GM19099 (cell line): Measurements from ENCODE around the gene RGMA.

Source experiments
- POLR2A ChIP-seq: IDR thresholded peaks from 3 replicates; pipeline ENCODE4 v1.6.1; 2011; ENCODE audit warnings: low read depth; ENCODE audit not compliant: insufficient read length; ENCODE audit errors: extremely low read depth

The RGMA gene

DNA sequence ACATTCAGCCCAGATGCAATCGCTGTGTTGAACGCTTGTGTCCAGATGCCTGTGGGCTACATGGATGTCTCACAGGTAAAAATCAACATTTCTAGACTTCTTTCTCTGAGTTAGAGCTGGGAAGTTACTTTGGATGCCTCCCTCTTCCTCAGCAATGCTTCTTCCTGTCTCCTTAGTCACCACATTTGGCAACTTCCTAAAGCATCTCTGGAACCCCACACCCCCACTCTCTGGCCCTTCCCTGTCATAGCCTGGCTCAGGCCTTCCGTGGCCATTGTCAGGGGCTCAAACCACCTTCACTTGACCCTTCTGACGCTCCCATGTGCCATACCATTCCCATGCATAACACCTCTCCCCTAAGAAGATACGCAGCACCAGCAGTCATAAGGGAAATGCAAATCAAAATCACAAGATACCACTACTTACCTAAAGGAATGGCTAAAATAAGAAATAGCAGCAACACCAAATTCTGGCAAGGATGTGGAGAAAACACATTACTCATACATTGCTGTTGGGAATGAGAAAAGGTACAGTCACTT, 21.6 kb upstream of the RGMA start:
- no peak for TF ChIP-seq POLR2A

DNA sequence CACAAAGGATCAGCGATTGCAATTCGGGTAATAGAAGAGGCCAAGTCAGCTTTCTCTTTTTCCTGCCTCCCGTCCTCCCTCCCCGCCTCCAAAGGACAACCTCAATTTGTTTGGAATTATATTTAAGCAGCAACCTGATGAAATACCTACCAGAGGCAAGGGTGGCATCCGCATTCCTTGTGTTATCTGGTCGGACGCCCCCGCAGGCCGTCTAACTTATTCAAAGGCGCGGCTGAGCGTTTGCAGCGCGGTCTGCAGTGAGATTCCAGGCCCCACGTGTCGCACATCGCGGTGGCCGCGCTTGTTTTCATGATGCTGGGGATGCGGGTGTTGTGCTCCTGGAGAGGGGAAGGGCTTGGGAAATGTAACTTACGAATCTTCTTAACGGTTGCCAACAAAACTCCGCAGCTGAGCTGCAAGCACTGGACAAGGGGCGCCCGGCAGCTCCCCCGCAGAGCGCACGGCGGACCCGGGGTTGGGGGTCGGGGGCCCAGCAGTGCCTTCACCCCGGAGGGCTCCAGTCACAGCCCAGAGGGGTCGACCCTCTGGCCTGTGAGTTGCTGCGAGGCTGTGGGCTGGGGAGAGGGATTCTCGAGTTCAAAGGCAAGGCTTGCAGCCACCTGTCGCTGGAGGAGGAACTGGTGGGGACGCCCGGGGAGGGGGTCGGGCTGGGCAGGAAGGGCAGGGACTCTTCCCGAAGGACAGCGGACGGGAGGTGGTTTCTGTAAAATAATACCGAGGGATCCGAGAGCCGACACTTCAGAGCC, 20.5 kb upstream of the RGMA start:
- TF ChIP-seq POLR2A: no peak

DNA sequence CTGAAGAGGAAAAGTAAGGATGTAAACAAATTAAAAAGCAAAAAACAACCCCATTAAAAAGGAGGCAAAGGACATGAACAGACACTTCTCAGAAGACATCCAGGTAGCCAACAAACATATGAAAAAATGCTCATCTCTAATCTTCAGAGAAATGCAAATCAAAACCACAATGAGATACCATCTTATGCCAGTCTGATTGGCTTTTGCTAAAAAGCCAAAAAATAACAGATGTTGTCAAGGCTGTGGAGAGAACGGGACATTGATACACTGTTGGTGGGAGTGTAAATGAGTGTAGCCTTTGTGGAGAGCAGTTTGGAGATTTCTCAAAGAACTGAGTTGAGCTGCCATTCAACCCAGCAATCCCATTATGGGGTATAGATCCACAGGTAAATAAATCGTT, 18.6 kb upstream of the RGMA start:
- no peak for TF ChIP-seq POLR2A

DNA sequence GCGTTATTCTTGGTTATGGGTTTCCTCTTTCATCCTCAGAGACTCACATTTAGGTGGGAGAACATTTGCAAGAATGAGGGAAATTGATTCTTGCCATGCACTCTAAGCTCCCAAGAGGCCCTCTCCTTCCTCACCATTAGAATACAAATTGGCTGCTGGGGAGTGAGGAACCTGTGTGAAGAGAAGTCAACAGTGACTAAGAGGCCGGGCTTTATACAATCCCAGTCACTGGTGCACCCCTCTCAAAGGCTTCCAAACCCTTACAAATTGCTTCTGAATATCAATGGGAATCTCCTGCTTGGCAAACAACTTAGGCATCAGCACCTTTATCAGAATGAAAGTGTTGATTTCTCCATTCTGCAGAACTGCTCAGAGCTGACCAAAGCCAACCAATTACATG, 16.5 kb upstream of the RGMA start:
- no peak for TF ChIP-seq POLR2A

DNA sequence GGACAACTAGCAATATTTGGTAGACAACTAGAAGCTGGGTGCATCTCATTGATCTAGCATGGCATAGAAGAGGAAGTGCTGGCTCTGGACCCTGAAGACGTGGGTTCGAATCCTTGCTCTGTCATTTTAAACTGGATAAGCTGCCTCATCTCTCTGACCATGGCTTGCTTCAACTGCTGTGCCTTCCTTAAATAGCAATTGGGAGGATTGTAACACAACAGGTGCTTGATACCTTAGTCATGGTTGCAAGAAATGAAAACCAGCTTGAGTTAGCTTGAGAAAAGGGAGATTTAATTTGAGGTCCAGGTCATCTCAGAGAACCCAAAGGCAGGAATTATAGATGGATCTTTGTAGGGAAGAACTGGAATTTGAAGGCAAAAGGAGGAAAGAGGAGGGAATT, 14.8 kb upstream of the RGMA start:
- TF ChIP-seq POLR2A: no peak

DNA sequence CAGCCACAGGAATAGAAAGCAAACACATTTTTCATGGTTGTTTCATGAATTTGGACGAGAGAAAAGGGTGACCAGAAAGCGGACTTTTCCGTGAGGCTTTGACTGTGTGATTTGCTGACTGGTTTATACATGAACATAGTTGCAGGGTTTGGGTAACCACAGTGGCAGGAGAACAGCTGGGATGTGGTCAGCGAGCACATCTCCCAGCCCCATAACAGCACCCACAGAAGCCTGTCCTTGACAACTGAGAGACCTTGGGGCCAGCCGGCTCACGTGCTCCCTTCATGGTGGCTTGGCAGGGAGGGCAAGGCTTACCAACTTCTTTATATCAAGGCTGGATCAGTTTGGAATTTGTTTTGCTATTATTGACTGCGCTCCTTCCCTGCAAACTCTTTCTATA, 13.2 kb upstream of the RGMA start:
- TF ChIP-seq POLR2A: no peak

DNA sequence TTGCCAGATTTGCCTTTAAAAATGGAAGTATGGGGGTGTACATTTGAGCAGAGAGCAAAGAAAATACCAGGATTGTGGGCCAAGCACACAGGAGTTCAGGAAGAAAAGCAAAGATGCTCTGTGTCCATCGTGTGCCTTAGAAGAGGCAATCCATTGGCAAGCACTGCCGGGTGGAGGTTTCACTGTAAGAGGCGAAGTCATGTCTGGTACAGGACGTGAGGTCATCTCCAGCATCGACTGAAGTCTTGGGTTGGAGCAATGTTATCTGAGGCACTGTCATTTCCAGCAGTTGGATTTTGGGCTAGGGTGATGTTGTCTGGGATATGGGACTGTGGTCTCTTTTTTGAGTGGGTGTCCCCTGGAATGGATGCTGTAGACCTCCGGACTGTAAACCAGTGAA, 4.8 kb upstream of the RGMA start:
- no peak for TF ChIP-seq POLR2A

DNA sequence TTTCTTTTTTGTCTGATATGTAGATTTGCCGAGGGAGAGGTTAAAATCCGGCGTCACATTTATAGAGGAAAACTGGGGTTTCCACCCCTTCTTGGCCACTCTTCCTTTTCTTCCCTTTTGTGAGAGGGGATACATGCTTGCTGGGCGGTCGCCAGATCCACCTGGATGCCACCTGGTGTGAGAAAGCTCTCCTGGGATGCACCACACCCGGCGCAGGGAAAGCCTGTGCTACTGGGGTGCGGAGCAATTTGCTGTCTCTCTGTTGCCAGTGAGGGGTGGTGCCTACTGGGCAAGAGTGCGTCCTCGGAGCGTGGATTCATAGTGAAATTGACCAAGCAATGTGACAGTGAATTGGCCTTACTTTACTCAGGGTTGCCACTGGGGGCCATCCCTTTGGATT, 2.5 kb upstream of the RGMA start:
- TF ChIP-seq POLR2A: no peak

DNA sequence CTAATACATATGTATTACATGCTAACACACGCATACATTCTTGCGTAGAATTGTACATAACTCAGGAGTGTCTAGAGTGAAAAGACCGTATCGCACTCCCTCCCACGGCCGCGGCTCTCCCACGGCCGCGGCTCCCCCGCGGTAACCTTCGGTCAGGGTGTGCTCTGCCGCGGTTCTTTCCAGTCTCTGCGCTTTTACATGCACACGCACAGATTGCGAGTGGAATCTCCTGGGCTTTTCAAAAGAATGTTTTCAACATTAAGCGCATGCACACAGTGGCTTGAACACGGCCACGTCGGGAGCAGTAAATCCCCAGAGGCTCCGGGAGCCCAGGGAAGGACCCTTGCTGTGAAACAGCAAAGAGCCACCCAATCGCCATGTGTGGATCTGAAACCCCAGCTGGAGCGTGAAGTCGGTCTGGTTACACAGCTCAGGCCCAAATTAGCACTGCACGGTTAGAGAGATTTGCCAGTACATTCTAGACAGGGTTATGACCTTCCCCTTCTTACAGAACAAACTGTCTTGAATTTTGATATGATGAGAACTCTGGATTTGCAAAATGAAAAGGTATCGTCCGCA, 805 bp upstream of the RGMA start:
- TF ChIP-seq POLR2A: no peak

DNA sequence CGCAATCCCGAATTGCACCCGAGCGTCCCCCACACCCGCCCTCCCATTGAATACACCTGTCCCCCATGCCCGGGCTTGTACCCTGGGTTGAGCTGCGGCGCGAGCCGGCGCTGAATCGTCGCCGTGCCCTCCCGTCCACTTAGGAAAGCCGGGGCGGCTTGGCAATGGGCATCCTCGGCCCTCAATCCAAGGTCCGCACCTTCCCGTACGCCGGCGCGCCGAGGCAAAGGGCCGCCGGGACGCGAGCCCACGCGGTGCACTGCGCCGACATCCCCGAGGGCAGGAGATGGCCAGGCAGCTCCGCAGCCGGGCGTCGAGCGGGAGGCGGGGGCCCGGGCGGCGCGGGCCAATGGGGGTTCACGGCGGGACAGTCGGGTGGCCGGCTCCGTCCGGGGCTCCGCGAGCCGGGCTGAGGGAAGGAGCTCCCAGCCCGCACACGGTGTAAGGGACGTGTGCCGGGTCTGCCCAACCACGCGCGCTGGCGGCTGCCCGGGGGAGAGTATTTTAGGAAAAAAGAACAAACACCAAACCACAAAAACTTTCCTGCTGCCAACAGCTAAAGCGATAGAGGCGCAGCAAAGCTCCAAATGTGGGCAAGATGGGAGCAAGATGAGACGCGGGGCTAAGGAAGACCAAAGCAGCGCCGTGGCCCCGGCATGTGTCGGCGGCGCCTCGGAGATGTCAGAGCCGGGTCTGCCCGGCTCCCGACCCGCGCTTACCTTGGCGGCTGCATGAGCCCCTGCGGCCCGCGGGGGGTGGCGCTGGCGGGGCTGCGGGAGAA, 621 bp downstream of the RGMA start:
- TF ChIP-seq POLR2A: no peak

DNA sequence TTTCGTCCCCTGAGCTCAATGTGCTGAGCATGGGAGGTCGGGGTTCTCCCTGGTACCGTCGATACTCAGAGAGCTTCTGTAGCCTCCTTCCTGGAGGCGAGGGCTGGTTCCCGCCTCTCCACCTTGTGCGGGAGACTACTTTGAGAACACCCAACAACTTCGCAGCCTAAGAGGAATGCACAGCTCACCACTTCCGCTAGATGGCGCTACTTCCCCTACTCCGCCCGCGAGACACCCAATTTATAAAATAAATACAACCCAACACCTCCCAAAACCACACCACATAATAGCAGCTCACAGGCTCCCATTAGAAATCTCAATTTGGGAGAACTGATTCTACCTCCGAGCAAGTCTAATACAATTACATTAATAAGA, 1.2 kb downstream of the RGMA start:
- TF ChIP-seq POLR2A: no peak

DNA sequence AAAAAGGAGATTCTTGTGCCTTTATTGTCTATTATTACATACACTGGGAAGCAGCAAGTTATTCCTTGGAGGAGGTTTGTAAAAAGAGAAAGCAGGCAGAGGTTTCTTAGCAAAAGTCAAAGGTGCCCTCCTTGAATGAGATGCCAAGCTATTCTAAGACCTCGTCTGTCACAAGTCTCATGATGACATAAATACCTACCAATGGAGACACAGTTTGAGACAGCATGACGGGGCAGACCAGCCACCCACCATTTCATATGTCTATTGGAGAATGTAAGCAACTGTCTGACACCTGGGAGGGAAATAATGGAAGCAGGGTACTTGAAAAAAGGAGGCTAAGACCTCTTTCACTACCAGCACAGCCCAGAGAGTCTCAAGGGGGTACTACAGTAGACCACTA, 2.2 kb downstream of the RGMA start:
- TF ChIP-seq POLR2A: no peak

DNA sequence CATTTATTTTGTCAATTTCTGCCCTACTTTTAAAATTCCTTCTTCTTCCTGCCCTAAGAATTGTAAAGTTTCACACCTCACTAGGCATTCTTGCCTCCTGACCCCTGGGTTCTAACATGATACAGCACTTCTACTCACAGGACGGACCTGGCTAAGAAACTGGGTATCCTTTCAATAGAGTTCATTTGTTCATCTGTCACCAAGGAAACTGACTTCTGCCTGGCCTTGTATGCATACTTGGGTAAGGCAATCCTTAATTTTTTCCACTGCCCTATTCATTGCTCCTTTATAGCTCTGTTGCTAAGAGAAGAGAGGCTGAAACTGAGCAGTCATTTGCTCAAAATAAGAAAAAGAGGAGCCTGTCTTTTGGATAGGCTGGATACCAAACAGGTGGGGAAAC, 3.3 kb downstream of the RGMA start:
- TF ChIP-seq POLR2A: no peak

DNA sequence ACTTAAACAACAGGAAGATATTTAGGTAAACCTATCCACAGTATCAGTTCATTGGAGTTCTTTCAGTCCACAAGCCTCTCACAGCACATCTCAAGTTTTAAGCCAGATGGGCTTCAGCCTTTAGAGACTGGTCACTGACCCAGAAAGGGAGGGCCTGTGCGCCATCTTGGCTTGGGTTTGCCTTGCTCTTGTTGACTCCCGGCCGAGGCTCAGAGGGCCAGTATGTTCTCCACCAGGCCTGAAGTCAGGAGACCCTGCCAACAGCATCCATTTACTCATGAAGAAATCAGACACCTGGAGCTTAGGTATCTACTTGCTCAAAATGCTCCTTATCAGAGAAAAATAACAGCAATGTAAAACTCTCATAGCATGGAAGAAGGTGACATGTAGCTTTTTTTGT, 6.2 kb downstream of the RGMA start:
- TF ChIP-seq POLR2A: no peak

DNA sequence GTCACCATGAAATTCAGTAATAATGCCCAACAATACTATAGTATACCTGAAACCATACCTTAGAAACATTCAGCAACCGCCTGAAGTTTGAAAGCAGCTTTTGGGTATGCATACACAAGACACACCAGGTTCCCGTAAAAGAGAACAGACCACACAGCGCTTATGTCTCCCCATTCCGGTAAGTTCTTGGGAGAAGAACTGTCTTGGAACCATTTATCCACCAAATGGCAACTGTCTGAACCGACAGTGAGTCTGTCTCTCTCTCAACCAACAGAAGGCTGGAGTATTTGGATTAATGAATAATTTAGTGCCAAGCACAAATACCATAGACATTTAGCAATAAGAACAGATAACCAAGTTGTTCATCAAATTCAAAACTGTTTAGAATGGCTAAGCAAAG, 7.6 kb downstream of the RGMA start:
- TF ChIP-seq POLR2A: no peak

DNA sequence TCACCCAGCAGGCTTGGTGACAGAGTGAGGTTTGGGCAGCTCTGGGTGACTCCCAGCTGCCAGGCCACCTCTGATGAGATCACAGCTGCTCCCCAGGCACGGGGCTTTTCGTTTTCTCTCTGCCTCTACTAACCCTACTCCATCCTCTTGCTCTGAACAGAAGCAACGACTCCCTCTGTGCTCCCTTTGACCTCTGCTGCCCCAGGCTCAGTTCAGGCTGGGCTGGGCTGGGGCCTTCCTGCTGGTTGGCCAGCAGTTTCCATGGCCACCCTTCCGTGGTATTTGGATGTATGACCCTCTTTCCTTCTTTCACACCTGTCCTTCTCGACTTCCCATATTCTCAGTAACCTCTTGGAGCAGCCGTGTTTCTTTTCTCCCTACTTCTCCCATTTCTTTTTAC, 8.6 kb downstream of the RGMA start:
- no peak for TF ChIP-seq POLR2A
